COLO829 (cell line): ENCODE results near the gene RAMACL.
"Not testable (repeated sequence)": the region's sequence is repeated elsewhere in the genome, so short reads cannot be mapped to it uniquely, and the experiment has no call there.

Experiments used
- DNase-seq: peaks from one replicate; pipeline ENCODE4 v3.0.0; 2012; ENCODE audit warnings: low spot score

The RAMACL gene

GRCh38 chr6:166554316-166554715 lies 32.2 kb downstream of the RAMACL start:
- no peak for DNase-seq

DNA sequence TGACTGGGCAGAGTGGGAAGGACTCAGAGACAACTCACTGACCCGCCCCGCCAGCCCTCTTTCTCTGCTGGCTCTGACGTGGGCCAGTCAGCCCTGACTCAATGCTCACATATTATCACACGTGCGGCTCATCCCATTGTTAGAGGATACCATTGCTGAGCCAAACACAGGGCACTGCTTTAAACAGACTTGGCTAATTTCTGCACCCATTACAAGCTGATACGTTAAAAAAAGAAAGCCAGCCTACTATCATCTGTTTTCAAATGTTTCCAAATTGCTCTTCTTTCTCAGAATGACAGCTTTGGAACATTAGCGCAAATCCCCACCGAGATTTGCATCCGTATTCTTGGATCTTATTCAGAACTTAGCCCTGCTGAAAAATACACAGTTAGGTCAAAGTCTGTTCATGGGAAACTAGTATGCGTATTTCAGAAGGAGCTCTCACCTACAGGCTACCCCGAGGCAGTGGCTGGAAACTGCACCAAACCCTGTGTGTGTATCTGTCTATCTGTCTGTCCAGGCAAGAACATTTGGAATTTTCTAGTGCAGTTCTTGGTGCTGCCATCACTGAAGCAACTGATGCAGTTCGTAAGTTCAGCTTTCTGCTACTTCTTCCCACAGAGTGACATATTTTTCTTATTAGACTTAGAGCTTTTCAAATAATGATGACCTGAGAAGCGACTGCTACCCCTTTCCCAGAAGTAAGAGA lies 32.8 kb downstream of the RAMACL start:
- no peak for DNase-seq

GRCh38 chr6:166552600-166552999 lies 33.9 kb downstream of the RAMACL start:
- no peak for DNase-seq

DNA sequence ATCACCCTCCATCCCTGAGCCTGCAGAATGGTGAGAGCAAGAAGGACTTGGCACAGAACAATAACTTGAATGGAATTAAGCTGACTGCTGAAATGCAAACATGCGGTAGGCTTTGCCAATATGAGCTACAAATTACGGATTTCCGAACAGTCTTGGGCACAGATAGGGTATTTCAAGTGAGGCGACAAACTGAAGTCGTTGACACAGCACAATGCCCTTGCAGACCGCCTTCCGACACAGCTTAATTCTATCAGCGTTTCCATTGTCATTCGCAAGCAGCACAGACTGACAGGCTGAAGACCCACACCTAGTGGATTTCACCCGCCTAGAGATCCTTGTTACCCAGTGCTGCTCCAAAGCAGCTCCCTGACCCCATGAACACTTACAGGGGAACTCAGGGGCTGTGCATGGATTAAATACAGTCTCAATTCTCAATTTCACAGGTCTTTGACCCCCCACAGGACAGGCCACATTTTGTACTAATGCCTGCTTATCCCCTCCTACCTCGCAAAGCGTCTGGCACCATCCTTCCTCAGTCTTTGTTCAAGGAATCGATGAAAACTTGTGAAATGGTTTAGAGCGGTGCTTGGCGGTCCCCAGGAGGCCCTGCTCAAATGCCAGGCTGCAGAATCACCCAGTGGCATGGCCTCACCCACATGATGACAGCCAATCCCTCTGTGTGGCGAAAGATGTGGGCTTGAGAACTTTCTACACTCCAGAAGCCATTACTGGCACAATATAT lies 34.6 kb downstream of the RAMACL start:
- no peak for DNase-seq

GRCh38 chr6:166546653-166547052 lies 39.8 kb downstream of the RAMACL start:
- DNase-seq: no peak

DNA sequence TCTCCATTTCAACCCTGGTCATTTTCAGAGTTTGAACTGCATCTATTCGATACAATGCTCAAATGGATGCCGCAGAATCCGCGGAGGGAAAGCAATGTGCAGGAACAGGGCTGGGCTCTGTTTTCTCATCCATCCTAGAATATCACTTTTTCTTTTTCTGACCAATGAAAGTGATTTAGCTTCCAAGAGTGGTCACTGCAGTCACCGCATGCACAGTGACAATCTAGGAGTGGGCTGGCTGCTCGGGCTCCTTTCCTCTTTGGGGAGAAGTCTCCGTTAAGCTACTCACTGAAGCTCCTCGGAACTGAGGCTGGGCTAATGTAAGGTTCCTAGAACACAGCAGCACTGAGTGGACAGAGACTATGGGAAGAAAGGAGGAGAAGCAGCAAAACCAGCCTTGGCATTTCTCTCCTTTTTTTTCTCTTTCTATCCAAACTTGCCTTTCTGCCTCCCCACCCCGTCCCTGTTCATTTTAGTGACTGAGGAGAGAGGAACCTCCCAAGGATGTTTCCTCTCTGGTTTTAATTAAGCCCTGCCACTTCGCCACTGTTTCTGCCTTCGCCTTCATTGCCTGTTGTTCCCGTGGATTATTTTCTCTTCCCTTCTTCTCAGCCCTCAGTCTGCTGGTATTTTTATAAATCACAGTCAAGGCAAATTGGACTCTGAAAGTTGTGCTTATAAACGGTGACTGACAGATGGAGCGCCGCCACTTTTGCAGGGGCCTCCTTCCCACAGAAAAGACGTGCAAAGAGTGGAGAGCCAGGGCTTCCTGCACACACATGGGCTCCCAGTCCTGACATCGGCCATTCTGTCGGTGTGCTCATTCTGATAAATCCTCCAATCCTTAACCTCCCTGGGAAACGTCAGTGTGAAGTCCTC lies 41.1 kb downstream of the RAMACL start:
- no peak for DNase-seq

DNA sequence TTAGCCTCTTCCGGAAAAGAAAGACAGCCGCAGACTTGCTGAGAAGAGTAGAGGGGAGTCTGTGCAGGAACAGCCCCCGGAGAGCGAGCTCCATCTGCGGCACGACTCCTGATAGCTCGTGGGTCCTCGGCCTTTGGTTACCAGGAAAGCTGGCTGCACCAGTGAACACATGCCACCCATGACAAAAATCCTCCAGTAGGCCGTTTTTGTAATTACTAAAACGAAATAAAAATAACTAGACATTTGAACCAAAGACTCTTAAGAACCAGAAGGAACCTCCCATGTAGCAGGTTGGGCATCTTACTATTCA lies 42.2 kb downstream of the RAMACL start:
- DNase-seq: no peak

DNA sequence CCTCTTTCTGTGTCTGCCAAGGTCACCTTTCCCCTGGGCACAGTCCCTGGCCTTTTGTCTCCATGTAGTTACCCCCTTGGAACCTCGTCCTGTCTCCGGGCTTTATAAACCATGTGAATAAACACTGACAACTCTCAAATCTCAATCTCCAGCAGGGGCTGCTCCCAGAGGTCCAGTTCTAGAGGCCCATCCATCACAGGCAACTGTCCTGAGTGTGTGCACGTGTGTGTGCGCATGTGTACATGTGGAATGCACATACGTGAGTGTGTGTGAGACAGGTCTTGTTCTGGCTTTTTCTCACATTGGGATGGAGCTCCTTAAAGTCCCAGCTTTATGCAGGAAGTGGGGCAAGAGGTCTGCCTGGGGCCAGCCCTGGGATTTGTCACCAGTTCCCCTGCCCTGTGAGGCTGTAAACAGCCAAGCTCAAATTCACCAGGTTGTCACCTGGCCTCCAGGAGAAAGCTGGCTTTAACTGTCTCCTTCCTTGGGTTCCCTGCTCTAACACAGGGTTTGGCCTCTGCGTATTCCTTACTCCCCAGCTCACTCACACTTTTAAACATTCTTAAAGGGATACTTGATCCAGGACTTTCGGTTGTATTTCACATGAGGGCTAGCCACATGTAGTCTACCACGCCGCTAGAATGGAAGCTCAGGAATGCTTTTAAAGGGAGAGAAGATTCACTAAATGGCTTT lies 42.7 kb downstream of the RAMACL start:
- no peak for DNase-seq

DNA sequence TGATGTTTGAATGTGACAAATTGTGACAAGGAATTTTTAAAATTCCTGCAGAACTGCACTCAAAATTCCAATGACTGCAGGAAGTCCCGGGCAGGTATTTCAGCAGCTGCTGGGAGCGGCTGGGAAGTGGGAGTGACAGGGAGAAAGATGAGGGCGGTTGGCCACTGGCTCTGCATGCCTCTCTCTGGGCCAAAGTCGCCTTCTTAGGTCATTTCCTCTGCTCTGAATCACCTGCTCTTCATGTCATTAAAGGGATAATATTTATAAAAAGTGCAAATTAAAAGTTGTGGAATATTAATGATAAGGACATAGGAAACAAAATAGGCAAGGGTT lies 43.9 kb downstream of the RAMACL start:
- no peak for DNase-seq

- no peak for DNase-seq
Measured at GRCh38 chr6:166541876-166542579, 44.5 kb downstream of the RAMACL start.

- no peak for DNase-seq
Measured at GRCh38 chr6:166541366-166541765, 45.1 kb downstream of the RAMACL start.

- peak; percentile 28 for DNase-seq
Measured at GRCh38 chr6:166540631-166541331, 45.7 kb downstream of the RAMACL start.

- no peak for DNase-seq
Measured at GRCh38 chr6:166539543-166539942, 46.9 kb downstream of the RAMACL start.

GRCh38 chr6:166539011-166539385 lies 47.5 kb downstream of the RAMACL start:
- not testable (repeated sequence) for DNase-seq

GRCh38 chr6:166538297-166539010 lies 48.0 kb downstream of the RAMACL start:
- no peak for DNase-seq

DNA sequence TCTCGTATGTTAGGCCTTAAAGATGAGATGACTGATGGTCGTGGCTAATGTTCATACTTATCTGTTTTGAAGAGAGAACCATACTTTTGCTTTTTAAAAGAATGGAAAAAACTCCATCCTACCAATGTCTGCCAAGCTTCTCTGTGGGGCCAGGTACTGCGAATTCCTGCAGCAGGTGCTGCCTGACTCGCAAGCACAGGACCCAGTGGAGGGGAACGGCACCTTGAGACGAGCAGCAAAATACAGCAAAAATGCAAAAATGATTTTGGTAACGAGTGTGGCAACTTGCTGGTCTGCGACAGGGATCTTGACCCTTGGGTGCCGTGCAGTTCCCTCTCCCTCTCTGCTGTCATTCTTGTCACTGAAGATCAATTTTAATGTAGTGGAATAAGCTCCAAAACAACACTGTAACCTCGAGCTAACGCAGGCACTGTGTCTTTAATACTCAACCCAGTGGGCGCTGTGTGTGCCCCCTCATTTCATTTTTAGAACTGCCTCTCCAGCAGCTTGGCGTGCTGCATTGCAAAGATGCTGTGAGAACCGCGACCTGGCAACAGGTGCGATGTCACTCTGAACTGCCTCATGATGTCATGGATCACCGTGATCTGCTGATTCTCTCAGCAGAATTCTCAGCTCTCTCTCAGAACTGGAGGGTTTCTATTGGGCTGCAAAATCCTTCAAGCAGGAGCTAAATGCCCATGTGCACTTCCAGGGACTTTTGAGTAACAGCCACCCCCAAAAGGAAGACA lies 51.6 kb downstream of the RAMACL start:
- DNase-seq: no peak

DNA sequence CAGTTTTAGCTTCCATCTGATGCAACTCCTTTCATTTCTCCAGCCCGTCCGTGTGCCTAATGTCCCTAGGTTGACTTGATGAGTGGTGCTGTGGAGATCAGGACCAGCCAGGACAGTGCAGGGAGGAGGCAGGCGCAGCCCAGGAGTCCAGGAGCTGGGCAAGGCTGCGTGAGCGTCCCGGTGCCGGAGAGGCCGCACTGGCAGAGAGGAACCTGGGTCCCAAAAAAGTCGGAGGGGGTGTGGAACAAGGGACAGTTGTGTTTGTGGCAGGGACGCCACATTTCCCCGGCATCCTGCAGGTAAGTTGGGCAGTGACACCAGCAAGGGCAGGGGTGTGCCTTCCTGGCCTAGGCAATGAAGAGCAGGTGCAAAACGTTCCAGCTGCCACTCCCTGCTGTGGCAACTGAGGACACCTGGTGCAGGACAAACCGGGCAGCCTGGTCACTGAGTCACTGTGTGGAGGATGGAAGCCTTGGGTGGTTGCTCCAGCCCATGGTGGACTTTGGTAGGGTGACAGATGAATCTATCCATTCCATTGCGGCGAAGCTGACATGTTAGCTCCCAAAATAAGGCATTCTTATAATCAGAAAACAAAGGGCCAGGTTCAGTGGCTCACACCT lies 53.2 kb downstream of the RAMACL start:
- DNase-seq: no peak
